ENCODE measurements around the gene GFRA4.

Gene GFRA4, protein sequence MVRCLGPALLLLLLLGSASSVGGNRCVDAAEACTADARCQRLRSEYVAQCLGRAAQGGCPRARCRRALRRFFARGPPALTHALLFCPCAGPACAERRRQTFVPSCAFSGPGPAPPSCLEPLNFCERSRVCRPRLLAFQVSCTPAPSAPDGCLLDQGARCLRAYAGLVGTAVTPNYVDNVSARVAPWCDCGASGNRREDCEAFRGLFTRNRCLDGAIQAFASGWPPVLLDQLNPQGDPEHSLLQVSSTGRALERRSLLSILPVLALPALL

DNA sequence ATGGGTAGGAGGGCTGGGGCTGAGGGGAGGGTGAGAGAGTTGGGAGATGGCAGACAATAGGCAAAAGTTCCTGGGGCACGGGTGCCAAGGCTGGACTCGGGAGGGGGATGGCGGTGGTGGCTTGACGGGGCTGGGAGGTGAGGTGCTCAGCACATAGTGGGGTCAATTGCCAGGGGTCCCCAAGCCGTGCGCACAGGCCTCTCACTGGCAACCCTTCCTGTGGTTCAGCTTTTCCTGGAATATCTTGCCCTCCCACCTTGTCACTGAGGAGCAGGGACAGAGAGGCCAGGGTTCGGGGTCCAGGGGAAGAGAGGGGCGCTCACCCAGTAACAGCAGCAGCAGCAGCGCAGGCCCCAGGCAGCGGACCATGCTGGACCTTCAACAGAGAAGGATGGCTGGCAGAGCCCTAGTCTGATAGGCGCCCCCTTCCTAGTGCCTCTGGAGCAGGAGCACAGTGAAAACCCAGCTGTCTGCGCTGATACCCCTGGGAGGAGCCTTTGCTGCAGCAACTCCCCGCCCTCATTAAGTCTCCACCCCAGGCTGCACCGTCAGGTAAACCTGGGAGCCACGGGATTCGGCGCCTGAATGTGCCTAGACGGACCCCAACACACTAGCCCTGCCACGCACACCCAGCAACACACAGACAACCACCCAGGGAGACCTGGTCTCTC, at the start of gene GFRA4:
TSS of gene GFRA4 (minus strand) at position 369 of the 671 bp plus-strand sequence. CDS start at position 369, 0 bp downstream.
- no peak for DNase-seq (ENCODE audit: low read depth in 3 of 3)

DNA sequence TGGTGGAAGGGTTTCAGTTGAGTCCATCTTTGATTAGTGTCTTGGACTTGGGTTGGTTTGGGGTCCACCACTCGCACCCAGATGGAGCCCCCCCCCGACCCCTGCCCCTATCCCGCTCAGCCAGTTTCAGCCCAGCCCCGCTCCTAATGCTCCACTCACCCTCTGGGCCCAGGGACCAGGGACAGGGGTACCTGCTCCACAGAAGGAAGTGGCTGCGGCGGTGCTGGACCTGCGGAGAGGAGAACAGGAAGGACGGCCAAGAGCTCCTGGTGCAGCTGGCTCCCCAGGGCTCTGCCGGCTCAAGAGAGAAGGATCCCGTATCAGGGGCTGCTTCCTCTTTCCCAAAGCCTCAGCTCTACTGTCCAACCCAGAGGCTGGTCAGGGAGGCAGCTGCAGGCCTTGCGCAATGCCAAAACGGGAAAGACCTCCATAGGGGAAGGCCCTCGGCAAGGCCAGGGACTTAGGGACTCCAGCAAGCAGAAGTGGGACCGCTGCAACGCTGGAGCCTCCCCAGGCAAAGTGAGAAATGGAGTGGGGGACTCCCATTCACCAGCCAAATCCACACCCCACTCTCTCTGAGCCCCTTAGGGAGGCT, 49.2 kb upstream of the GFRA4 start, which contains the start of gene SIGLEC1:
TSS of gene SIGLEC1 (minus strand) at position 322 of the 595 bp plus-strand sequence. CDS start 5,472 bp downstream, outside the sequence.
- no peak for DNase-seq (ENCODE audit: low read depth in 3 of 3)

DNA sequence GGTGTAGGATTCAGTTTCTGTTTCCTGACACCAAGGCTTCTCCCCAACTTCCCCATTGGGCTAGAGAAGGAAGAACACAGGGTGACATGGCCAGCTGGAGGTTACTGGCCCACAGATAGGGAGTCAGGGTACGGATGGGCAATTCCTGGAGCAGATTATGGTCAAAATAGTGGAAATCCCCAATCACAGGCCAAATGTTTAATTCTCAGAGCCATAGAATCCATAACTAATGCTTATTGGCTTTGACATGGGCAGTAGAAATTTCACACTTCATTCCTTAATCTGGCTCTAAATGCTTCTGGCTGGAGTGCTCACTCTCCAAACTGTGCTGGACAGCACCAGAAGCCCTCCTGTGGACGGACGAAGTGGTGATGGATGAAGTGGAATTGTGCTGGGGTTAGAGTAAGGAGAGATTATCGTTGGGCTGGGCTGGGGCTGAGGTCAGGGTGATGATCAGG, 48.3 kb upstream of the GFRA4 start:
- no peak for DNase-seq (ENCODE audit: low read depth in 3 of 3)

DNA sequence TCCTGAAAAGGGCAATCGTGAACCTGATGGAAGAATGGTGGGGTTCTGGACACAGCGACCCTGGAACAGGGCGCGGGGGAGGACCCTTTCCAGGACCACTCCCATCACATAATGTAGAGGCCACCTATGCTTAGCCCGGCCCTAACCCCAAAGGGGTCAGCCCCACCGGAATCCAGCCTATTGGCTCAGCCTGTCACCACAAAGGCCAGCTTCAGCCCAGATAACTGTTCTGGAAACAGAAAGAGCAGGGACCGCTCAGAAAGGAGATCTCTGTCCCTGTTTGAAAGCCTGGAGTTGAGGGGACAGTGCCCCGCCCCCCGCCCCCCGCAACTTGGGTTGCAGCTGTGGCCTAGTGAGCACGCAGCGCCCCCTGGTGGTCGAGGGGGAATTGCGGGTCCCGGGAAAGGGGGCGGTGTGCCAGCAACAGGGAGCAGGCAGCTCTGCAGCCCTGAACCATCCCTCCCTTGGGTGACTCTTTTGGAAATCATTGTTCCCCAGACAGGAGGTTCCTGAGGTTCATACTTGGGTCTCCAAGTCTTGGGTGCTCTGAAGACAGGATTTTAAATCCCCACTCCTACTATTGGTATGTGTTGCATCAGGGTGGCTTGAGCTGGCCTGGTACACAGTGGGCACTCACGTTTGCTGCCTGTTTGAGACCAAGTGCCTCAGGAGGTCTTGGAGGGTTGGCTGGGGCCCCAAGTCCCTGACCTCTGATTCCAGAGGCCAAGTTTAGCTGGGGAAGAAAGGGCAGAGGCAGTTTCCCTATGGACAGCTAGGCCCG, 47.7 kb upstream of the GFRA4 start:
- peak; percentile 52 to 58 (median 56) for DNase-seq (ENCODE audit: low read depth in 3 of 3)

DNA sequence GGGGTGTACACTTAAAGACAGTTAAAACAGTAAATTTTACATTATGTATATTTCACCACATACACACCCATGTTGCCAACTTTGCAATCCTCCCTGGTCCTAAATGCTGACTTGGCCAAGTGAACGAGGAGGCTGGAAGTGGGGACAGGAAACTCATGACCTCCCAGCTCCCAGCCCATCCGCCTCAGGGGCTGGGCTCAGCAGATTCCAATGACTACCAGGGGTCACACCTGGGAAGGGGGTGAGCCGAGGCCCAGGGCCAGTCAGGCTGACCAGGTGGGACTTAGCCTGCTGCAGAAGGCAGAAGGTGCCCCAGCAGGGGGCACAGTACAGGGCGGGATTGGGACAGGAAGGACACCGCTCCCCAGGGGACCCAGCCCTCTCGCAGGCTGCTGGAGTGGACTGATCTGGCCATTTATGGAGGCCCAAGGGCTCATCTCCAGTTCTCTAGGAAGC, 46.8 kb upstream of the GFRA4 start:
- no peak for DNase-seq (ENCODE audit: low read depth in 3 of 3)

DNA sequence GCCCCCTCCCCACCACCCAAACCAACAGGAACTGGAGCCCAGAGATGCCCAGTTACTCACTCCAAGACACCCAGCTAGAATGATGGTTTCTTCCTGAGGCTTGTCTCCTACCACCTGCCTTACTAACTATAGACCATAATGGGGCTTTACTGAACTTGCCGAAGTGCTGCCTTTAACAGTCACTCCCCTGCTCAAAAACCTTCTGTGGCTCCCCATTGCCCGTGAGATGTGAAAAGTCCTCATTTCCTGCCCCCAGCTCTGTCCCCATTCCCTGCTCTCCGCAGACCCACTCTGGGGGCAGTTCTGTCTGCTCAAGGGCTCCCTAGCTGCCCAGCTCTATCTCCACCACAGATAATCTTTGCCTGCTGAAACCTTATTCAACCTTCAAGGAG, 44.3 kb upstream of the GFRA4 start:
- no peak for DNase-seq (ENCODE audit: low read depth in 3 of 3)

DNA sequence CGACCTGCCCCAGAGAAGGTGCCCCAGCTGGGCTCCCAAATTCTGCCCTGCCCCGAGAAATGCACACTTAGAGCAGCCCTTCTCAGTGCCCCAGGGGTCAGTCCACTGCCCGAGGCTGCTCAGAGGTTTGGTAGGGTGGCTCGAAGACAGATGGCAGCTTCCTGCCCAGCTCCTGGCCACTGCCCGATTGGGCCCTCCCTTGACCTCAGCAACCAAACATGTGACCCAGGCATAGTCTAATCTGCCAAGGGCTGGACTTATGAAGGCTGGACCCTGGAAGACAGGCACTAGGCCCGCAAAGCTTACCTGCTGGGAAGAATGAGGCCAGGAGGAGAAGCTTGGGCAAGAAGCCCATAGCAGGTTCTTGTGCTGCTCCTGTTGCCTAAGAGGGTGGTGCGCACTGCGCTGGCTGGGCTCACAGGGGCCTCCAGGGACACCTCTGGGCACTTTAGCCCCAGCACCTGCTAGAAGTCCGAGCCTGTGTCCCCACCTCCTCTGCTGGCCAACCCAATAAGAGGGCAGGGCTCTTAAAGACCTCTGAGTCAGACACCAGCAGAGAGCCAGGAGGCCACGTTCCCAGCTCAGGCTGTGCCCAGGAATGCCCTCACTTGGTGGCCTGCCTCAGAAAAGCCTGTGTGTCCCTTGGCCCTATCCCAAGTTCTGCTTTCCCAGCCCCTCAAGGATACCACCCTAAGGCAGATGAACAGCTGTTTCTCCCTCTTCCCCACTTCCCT, 43.7 kb upstream of the GFRA4 start:
- no peak for DNase-seq (ENCODE audit: low read depth in 3 of 3)

DNA sequence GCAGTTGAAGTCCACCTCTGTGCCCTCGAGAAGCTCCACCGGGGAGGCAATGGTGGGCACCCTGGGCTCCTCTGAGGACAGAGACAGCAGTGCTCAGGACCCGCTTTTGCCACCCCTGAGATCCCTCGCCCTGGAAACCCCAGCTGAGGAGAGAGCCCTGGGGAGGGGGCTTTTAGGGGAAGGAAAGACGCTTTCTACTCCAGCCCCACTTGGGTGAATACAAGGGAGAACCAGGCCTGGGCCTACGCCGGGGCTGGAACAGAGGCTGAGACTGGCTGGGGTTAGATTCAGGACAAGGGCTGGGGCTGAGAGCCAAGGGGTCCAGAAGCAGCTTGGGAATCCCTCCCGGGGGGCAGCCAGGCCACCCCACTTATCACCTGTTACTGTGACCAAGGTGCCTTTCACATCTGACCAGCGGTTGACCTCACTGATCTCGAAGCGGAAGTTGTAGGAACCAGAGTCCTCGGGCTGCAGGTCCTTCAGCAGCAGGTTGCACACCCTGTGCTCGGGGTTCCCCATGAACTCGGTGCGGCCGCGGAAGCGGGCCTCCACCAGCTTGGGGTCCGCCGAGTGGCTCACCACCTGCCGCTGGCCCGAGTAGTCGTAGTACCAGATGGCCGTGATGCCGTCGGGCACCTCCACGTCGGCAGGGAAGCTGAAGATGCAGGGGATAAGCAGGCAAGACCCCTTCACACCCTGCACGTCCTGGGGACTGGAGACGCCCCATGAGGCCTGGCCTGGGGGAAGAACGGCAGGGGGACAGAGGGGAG, 43.0 kb upstream of the GFRA4 start:
- DNase-seq (ENCODE audit: low read depth in 3 of 3) = no peak

DNA sequence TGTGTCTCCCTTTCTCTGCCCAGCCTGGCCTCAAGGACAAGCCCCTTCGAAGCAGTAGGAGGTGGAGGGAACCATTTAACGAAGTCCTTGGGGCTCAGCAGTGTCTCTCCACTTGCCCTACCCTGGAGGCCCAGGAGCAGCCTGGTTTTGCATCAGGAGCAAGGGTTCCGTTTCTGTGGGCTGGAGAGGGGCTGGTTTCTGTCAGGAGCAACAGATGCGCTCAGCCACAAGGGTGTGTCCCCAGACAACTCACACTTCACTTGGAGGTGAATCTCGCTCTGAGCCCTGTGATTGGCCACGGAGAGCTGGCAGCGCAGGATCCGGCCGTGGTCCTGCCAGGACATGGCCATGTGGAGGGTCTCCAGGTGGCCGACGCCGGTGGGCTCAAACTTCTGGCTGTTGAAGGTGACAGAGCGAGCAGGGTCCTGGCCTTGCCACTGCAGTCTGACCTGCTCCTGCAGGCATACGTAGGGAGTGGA, 42.3 kb upstream of the GFRA4 start:
- no peak for DNase-seq (ENCODE audit: low read depth in 3 of 3)

DNA sequence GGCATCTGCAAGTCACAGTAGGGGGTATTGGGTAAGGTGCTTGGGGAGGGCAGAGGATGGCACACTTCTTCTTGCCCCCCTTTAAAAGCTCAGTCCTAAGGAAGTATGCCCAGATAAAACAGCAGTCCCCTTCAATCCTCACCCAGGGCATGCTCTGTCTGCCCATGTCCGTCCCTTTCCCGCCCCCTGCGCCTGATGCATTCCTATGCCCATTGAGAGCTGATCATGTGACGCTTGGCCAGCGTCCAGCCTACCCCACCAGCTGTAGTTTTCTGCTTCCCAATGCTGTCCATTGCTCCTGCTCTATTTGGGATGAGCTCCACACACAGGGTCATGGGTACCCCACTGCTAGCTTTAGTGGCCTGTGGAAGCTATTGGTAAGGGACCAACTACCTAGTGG, 40.9 kb upstream of the GFRA4 start:
- DNase-seq (ENCODE audit: low read depth in 3 of 3) = no peak

DNA sequence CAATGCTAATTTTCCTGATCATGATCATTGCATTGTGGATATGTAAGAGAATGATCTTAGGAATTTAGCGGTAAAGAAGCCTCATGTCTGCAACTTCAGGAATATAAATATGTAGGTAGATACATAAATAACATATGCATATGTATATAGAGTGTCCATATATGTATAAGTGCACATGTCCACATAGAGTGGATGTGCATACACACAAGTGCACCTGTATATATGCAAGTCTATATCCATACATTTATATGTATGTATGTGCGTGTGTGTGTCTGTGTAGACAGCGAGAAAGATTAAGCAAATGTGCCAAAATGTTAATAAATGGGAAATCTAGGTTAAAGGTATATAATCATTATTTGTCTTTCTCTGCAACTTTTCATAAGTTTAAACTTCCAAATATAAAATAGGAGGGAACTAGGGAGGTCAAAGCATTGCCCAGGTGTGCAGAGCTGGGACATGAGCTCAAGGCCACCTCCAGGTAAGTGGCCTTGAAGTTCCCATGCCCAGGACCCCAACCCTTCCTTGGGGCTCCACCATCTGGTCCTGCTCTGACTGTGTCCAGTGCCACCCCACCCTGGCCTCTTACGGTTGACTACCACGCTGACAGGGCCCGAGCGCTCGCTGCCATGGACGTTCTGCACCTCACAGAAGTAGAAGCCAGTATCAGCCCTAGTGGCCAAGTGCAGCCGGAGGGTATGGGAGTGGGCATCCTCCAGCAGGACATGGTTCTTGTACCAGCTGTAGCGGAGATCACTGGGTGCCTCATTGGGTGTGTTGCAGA, 39.6 kb upstream of the GFRA4 start:
- no peak for DNase-seq (ENCODE audit: low read depth in 3 of 3)

DNA sequence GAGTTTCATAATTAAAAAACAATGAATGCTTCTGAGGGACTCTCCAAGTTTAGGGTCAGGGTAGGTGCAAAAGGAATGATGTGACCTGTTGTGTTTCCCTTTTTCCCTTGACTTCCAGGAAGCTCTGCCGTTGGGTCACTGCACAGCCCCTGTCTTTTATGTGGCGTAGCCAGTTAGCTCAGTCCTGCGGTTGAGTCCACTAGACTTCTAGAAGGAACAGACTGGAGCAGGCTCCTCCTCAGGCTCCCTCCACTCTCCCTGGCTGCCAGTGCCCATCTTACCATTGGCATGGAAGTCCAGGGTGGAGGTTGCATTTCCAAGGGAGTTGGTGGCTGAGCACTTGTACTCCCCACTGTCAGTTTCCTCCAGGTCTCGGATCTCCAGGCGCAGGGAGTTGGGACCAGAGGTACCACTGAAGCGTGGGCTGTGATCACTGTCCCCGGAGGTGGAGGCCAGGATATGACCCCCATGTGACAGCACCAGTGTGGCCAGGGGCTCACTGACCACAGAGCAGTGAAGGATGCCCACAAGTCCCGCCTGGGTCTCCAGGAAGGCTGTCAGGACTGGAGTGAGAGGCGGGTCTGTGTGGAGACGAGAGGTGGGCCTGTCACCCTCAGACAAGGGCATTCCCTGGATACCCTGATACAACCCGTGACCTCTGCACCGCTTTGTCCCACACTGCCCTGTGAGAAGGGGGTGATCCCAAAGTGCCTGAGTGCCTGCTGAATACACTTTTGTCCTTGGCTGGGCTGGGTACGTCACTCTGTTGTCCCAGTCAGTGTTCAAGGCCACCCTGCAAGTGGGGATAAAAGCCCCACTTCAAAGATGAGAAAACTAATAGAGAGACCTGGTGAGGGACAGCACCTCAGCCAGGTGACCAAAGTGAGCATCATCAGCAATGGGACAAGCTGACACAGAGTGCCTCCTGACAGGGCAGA, 38.1 kb upstream of the GFRA4 start:
- no peak for DNase-seq (ENCODE audit: low read depth in 3 of 3)

DNA sequence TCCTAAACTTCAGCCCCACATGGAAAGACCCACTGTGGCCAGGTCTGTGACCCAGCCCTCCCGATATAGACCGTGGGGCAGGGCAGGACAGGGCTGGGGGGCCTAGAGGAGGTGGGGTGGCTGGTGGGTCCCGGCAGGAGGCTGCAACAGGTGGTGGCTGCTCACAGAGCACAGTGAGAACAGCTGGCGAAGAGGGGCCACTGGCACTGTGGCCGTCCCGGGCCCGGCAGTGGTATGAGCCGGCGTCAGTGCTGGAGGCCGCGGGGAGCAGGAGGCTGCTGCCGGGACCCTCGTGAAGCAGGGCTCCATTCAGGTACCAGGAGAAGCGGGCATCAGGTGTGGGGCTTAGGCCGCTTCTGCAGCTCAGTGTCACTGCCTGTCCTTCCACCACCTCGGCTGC, 35.8 kb upstream of the GFRA4 start:
- DNase-seq (ENCODE audit: low read depth in 3 of 3) = no peak

DNA sequence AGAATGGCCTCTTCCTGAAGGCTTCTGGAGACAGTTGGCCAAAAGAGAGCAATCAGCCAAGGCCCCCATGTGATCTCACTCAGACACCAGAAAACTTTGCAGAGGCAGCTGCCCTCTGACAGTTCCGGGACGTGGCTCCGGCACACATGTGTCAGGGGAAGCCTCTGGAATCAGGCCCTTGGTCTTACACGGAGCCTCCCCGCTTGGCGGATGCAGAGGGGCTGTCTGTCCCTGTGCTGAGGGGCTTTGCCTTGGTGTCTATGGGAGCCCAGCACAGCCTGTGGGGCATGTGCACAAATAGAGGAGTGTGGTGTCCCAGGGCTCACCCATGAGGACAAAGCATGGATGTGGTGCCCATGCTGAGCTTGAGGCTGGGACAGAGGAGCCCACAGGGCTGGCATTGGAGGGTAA, 35.4 kb upstream of the GFRA4 start:
- DNase-seq (ENCODE audit: low read depth in 3 of 3) = no peak

DNA sequence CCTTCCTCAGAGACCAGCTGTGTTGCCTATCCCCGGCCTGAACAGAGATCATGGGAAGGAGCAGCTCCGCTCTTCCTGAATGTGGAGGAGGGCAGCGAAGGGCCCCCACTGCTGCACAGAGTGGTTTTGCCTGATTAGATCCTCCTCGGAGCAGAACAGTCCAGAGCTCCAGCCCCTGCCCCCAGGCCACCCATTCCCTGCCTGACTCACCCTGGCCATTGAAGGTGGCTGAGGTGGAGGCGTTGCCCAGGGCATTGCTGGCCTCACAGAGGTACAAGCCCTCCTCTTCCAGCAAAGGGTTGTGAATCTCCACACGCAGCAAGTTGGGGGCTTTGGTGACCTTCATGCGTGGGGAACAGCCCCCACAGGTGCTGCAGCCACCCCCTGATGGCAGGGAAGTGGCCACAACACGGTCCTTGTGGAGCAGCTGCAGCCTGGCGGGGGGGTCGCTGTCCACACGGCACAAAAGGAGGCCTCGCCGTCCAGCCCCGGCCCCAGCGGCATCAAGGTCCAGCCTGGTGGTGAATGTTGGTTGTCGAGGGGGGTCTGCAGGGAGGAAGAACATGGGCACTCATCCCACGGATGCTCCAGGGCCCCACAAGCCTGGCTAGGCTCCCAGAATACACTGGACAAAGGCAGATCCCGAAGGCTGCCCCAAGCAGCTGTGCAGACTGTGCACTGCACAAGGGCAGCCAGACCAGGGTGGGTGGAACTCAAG, 34.5 kb upstream of the GFRA4 start:
- no peak for DNase-seq (ENCODE audit: low read depth in 3 of 3)

DNA sequence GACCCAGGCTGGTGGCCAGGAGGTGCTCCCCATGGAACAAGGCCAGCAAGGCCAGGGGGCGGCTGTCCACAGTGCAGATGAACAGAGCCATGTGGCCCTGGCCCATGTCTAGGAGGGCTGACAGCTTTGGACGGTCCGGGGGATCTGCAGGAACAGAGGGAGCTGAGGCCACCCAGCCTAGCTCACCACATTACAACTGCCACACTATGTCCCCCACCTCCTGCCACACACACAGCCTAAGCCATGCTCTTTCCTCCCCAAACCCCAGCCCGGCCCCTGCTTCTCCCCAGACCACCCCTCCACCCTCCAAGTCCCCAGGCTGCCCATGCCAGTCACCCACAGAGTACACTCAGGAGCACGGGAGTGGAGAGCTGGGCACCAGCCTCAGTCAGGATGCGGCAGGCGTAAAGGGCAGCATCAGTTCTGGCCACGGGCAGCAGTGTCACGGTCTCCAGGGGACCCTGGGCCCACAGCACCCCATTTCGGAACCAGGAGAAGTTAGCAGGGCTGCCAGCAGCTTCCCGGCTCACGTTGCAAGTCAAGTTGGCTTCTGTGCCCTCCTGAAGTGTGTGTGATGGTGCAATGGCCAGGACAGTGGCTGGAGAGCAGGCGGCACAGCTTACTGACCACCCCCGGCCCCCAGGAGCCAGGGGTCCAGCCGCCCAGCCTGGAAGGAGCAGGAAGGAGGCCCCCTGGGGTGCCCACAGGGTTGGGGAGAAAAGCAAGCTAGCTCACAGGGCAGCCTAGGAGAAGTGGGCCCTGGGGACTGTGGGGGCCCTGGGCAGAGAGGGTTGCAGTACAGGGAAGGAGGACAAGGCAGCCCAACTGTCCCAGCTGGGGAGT, 33.8 kb upstream of the GFRA4 start:
- DNase-seq (ENCODE audit: low read depth in 3 of 3) = no peak

DNA sequence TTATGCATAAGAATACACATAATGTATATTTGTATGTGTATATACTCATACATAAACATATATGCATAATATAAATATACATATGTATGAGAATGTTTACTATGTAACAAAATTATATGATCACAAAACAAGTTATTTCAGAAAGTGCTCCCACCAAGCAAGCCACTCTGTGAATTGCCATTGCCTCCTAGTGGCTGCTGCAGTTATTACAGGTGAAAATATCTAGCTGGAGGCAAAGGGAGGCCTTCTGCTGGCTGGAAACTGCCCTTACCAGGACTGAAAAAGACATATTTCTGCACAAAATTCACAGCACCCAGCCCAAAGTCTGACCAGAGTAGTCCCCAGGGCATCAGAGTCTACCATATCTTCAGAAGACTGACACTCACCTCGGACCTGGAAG, 33.0 kb upstream of the GFRA4 start:
- no peak for DNase-seq (ENCODE audit: low read depth in 3 of 3)
